AG09319 (cell line): Measurements from ENCODE around the gene MICU2.
A peak's percentile ranks its signal among the peaks of the same experiment; 100 is the strongest.

Source experiments
- DNase-seq: peaks from one replicate; pipeline ENCODE4 v3.0.0-alpha.2; 2010; ENCODE audit warnings: low read depth; ENCODE audit errors: extremely low read depth
- TF ChIP-seq, protein P1 (sequence below): IDR thresholded peaks from 2 replicates; pipeline ENCODE4 v1.5.1; 2011; ENCODE audit warnings: low read depth, mild to moderate bottlenecking, inconsistent platforms, low read length, moderate library complexity

The MICU2 gene

DNA sequence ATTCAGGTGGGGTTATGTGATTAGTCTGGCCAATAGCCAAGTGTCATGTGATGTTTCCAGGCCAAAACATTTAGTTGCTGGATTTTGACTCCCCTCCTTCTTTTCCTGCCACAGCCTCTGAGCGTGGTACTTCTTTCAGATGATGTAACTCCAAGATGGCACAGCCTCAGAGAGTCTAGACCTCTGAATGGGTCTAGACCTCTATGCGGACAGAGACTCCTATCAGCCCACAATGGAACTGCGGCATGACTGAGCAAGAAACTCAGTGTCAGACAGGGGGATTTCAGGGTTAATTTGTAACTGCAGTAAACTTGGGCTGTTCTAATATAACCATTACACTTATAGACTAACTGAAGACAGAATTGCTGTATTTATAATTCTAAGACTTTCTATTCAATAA lies 102.3 kb downstream of the MICU2 start:
- no peak for DNase-seq

DNA sequence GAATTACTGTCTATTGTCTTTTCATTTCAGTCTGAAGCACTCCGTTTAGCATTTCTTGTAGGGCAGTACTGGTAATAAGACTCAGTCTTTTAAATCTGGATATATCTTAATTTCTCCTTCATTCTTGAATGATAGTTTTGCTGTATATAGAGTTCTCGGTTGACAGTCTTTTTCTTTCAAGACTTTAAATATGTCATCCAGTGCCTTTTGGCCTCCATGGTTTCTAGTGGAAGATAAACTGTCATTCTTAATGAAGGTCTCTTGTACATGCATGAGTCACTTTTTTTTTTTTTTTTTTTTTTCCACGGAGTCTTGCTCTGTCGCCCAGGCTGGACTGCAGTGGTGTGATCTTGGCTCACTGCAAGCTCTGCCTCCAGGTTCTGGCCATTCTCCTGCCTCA lies 117.6 kb downstream of the MICU2 start:
- TF ChIP-seq, protein P1, sequence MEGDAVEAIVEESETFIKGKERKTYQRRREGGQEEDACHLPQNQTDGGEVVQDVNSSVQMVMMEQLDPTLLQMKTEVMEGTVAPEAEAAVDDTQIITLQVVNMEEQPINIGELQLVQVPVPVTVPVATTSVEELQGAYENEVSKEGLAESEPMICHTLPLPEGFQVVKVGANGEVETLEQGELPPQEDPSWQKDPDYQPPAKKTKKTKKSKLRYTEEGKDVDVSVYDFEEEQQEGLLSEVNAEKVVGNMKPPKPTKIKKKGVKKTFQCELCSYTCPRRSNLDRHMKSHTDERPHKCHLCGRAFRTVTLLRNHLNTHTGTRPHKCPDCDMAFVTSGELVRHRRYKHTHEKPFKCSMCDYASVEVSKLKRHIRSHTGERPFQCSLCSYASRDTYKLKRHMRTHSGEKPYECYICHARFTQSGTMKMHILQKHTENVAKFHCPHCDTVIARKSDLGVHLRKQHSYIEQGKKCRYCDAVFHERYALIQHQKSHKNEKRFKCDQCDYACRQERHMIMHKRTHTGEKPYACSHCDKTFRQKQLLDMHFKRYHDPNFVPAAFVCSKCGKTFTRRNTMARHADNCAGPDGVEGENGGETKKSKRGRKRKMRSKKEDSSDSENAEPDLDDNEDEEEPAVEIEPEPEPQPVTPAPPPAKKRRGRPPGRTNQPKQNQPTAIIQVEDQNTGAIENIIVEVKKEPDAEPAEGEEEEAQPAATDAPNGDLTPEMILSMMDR = no peak
- DNase-seq = no peak

More for the DNA sequence above, 102.3 kb downstream of the MICU2 start:
- TF ChIP-seq, protein P1 = no peak

DNA sequence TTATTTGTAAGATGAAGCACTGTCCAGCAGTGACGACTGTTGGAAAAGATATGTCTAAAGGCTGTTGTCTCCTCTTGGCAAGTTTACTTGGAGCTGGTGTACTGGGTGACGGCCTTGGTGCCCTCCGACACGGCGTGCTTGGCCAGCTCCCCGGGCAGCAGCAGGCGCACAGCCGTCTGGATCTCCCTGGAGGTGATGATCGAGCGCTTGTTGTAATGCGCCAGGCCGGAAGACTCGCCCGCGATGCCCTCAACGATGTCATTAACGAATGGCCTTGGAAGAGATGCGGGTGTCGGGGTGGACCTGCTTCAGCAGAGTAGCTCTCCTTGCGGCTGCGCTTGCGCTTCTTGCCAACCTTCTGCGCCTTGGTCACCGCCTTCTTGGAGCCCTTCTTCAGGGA lies 120.2 kb downstream of the MICU2 start:
- DNase-seq = no peak

DNA sequence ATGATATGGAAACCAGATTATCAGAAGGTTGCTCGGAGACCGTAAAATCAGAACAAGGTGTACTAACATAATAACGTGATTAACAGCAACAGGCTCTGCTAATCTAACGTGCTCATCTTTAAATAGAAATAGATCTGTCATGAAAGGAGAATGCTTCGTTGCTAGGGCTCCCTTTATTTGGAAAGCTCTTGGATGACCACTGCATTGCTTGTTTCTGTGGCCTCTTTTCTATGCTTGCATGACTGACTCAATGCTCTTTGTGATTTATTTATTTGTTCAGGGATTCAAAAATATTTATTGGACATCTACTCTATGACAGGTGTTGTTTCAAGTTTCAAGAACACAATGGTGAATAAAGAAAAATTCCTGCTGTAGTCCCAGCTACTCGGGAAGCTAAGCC lies 122.6 kb downstream of the MICU2 start:
- TF ChIP-seq, protein P1 = no peak
- no peak for DNase-seq

More for the DNA sequence above, 120.2 kb downstream of the MICU2 start:
- TF ChIP-seq, protein P1 = no peak

DNA sequence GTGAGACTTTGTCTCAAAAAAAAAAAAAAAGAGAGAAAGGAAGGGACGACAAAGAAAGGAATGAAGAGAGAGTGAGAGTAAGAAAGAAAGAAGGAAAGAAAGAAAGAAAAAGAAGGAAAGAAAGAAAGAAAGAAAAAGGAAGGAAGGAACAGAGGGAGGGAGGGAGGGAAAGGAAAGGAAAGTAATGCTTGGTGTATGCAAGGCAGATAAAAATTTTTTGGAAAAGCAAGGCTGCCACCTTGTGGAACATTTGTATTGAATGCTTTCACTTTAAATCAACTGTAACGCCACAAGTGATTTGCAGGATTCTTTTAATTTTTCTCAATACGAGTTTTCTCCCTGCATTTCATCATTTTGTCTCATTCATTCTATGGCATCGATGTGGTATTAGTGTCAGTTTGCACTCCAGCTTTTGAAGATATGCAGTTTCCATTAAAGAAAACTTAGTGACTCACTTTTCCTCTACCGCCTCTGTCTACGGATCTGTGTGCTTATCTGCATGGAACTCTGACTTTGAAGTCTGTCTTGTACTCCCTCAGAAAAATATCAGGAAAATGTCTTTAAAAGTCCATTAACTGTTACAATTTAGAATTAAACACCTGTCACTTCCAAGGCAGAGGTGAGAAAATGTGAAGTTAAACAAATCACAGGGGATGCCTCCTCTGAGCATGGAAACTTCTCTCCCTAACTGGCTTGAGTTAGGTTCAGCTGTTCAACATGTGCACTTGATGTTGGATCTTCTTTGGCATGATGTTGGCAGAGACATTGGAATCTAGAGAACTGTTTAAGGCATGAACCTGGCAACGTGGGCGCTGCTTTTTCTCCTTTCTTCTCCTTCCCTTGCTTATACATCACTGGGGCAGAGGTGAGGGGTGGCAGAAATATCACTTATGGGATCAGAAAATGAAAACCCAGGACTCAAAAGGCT lies 124.8 kb downstream of the MICU2 start:
- TF ChIP-seq, protein P1 = peak; percentile 45
- peak; percentile 50 for DNase-seq

DNA sequence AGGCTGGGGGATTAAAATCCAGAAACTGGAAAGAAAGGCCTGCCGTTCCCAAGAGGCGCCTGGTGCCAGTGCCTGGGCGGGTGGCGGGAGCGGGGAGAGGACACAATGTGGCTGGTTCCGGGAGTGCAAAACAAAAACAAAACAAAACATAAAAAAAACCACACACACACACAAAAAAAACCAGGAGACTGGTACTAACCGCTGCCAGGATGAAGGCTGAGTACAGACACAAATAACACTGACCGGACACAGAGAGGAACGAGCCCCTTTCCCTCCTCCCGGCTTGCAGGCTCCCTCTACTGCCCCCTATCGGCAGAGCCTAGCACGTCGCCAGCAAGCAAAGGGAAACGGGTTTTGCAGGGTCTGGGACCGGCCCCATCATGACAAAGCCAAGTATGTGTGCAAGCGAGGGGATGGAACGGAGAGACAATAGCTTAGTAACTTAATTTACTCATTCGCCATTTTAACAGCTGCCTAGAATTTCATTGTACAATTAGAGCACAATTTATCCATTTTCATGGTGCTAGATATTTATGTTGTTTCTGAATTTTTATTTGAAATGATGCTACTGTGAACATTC lies 127.0 kb downstream of the MICU2 start:
- TF ChIP-seq, protein P1 = peak; percentile 98
- peak; percentile 61 for DNase-seq

DNA sequence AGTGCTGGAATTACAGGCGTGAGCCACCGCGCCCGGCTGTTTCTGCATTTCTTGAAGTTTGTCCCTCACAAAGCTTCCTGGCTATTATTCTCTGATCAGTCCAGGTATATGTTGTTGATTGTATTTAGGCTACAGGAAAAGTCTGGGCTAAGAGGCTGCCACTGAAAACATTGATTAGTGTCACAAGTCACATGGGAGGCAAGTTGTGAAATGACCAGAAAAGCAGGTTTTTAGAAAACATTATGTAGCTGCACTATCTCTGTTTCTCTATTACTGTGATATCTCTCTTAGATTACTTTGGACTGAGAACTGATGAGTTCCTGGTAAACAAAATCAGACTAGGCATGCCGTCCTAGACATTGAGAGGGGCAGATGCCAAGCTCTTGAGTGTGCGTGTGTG lies 128.9 kb downstream of the MICU2 start:
- DNase-seq = no peak
- TF ChIP-seq, protein P1 = no peak
